ENCODE results near the gene CPXM1.

DNA sequence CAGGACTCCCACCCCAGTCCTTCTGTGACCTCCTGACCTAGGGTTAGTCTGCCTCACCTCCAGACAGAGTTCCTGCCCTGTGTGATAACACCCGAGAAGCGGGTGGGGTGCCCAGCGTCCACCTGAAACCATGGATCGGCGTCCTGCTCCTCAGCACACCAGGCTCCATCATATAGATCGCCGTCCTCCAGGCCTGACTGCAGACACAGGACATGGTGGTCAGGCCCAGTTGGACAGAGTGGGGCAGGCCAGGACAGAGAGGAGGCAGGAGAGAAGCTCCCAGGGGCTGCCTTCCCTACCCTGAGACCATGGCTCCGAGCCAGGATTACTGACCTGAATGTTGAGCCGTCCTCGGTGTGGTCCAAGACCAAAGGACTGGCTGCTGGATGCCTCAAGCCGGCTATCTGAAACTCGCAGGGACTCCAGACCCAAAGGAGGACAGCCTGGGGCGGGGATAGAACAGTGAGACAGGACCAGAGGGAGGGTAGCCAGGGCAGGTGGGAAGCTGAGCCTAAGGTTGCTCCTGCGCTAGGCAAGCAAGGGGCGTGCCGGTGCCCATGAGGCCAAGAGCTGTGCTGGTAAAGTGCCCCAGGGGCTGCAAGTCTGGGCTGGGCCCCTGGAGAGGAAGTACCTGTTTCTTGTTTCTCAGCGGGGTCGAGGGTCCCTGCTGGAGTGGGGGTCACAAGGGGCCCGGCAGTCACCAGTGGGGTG, 2.2 kb downstream of the CPXM1 start:
- TF ChIP-seq, protein P1, sequence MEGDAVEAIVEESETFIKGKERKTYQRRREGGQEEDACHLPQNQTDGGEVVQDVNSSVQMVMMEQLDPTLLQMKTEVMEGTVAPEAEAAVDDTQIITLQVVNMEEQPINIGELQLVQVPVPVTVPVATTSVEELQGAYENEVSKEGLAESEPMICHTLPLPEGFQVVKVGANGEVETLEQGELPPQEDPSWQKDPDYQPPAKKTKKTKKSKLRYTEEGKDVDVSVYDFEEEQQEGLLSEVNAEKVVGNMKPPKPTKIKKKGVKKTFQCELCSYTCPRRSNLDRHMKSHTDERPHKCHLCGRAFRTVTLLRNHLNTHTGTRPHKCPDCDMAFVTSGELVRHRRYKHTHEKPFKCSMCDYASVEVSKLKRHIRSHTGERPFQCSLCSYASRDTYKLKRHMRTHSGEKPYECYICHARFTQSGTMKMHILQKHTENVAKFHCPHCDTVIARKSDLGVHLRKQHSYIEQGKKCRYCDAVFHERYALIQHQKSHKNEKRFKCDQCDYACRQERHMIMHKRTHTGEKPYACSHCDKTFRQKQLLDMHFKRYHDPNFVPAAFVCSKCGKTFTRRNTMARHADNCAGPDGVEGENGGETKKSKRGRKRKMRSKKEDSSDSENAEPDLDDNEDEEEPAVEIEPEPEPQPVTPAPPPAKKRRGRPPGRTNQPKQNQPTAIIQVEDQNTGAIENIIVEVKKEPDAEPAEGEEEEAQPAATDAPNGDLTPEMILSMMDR (IDR thresholded peaks at IDR 0.05; ENCODE audit: extremely low read depth in 1 of 2, insufficient read depth in 1 of 2, low read depth in 1 of 2, low read length in 2 of 2): no peak
- no peak for TF ChIP-seq EZH2 (IDR thresholded peaks at IDR 0.05; ENCODE audit: borderline replicate concordance, low read depth, low read length, severe bottlenecking)
- TF ChIP-seq POLR2A (IDR thresholded peaks at IDR 0.05; ENCODE audit: low read depth, low read length): no peak

All from endothelial cell of umbilical vein (primary cell).